DMS114 treated with DMSO at 0.1 percent for 48 hours (cell line): ENCODE results near the gene MAD1L1.

Experiments
- DNase-seq: peaks from one replicate; lab custom pipeline; 2025; ENCODE audit not compliant: unreplicated experiment; lab: John Stamatoyannopoulos, UW

MAD1L1 gene

DNA sequence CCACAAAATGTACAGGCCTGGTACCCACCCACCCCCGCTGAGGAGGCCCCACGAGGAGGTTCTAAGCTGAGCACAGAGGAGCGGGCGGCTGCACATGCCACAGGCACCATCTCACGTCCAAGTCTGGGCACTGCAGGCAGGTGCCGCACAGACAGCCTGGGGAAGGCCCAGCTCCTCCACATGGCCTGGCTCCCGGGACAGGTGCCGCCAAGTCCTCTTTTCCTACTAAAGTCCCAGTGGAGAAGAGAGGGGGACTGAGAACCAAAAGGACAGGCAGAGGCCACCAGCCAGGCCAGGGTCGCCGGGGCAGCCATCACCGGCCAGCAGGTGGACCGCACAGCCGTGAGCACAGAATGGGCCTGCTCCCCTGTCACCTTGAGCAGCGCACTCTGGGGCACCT is 91.1 kb downstream of the MAD1L1 start:
- no peak for DNase-seq

- DNase-seq: no peak
Observed at GRCh38 chr7:2141021-2141410, 91.7 kb downstream of the MAD1L1 start.

DNA sequence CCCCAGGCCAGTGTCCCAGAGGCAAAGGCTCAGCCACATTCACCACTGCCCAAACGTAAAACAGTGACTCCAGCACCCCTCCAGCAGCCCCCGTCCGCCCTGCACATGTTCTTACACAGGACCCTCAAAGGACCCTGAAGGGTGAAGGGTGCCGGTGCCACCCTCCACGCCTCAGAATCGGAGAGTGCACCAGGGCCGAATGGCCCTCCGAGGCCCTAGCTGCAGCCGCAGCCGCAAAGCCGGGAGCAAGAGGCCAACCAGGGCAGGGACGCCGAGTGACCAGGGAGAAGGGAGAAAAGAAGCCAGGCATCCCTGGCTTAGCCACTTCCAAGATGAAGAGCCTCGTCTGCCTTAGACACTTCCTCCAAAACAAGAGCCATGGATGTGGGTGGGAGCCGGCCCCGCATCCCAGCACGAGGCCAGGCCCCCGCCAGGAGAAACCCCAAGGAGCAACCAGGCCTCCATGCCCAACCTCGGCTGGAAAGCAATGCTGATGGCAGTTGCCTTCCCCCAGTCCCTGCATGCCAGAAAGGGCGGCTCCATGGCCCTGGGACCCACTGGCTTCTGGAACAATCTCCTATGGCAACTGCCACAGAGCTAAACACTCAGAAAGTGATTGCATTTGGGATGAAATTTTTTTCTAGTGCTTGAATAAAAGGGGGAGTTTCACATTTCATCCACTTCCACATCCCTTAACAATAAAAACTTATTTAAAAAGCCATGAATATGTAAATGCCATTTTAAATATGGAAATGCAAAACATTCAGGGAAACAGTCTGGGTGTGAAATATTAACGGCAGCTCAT is 92.3 kb downstream of the MAD1L1 start:
- no peak for DNase-seq

- no peak for DNase-seq
Observed at GRCh38 chr7:2139004-2139699, 93.6 kb downstream of the MAD1L1 start.

GRCh38 chr7:2138146-2138765 is 94.5 kb downstream of the MAD1L1 start:
- no peak for DNase-seq

GRCh38 chr7:2134740-2135139 is 98.0 kb downstream of the MAD1L1 start:
- DNase-seq: no peak

DNA sequence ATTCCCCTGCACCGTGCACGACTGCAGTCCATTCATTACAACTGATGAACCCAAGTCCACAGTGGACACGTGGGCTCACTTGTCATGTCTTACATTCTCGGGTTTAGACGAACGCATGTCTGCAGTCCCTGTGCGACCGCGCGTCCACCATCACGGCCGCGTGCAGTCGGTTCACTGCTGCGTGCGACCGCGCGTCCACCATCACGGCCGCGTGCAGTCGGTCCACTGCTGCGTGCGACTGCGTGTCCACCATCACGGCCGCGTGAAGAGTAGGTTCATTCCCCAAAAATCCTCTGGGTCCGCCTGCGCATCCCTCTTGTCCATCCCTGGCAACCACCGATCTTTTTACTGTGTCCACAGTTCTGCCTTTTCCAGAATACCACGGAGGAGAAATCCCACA is 100.5 kb downstream of the MAD1L1 start:
- no peak for DNase-seq

- no peak for DNase-seq
Observed at GRCh38 chr7:2131800-2132199, 100.9 kb downstream of the MAD1L1 start.

DNA sequence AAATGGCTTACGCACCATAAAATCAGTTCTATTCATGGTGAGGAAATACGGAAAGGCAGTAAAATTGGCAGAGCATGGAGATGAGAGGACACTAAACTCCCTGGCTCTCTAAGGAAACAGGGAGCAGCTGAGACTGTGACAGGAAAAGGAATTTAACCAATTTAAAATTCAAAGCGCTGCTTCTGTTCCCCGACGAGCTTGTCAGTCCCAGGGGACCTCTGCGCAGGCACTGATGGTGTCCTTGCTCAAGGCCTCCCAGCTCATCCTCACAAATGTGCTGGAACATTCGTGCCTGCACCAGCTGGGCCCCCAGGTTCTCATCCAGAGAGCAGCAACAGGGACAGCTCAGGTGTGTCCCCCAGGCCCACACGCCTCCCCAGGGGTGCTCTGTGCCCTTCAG is 101.4 kb downstream of the MAD1L1 start:
- no peak for DNase-seq

GRCh38 chr7:2130096-2130375 is 102.7 kb downstream of the MAD1L1 start:
- DNase-seq: no peak

DNA sequence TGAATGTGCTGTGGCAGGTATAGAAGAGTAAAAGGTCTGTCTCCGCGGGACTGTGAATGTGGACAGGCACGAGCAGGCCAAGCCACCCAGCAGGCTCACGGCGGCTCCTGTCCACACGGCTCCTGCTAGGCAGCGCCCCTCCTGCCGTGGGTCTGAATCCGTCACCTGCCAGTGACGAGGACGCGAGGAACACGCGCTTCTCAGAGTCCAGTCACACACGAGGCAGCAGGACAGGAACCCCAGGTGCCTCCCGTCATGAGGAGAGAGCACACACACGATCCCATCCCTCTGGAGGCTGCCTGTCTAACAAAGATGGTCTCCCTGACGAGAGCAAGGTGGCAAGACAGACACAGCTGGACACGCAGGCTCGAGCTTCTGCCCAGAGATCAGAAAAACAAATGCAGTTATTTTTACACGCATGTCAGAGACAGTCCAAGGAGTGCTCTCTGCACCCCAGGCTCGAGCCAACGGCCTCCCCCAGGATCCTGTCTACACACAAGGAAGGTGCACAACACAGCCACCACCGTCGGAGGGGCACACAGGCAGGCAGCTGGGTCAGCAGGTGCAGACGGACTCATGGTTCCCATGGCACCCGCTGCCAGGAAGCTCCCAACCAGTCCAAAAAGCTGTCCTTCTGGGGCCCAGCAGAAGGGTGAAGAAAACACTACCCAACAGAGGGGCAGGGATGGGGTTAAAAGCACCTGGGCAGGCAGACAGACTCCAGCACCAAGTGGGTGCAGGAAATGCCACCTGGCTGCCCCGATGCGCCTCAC is 103.2 kb downstream of the MAD1L1 start:
- no peak for DNase-seq

GRCh38 chr7:2128601-2129322 is 104.0 kb downstream of the MAD1L1 start:
- DNase-seq: no peak

GRCh38 chr7:2126621-2127020 is 106.1 kb downstream of the MAD1L1 start:
- no peak for DNase-seq

GRCh38 chr7:2125931-2126330 is 106.8 kb downstream of the MAD1L1 start:
- no peak for DNase-seq

DNA sequence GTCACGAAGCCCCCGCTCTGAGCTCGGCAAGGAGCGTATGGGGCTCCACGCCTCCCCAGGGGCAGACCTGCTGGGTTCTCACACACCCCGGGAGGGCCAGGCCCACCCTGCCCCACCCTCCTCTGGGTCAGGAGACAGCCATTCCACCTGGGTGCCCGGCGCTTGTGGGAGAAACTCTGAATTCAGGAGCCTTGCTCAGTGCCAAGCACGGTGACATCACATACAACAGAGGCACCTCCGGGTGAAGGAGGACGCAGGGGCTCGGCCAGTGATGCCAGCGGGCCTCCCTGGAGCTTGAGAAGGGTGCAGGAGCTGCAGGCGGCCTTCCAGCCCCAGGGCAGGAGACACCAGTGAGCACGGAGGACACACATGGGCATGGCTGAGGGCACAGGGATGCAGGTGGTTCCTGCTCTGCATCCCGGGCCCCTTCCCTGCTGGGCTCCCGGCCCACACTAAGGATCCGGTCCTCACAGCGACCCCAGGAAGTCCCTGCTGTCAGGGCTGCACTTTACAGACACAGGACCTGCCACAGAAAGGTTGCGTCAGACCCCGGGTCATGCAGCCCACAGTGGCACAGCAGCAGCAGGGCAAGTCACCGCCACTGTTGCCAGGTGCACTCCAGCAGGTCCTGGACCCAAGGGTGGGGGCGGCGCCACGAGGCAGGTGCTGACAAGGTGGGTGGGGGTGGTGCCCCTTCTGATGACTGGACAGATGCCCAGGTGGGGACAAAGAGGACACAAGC is 108.0 kb downstream of the MAD1L1 start:
- DNase-seq: no peak

DNA sequence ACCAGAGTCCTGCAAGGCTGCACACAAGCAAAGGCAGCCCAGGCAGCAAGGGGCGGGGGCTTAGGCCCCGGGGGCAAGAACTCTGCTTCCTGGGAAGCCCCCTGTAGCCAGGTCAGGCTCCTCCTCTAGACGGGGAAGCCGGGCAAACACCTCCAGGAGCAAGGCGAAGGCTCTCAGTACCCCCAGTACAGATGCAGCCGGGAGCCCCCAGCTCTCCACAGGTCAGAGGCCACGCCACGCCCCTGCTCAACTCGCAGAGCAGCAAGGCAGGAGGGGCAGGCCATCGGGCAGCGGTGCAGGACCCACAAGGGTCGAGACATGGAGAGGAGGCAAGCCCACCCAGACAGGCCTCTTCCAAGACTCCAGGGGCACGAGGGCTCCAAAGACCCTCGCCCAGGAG is 108.8 kb downstream of the MAD1L1 start:
- no peak for DNase-seq

DNA sequence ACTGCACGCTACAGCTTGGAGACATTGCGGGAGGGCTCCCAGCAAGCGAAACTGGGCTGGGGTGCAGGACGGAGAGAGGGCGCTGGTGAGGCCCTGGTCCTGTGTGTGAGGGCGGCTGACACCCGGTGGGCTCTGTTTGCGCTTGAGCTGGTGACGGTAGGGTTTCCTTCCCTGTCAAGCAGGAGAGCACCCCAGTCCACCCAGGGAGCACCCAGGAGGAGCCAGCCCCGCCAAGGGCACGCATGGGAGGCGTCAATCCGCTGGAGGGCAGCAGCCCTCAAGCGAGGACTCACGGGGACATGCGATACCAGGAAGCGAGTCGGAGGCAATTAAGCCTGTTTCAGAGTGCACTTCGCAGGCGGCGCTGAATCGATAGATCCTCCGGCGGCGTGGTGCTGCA is 109.4 kb downstream of the MAD1L1 start:
- DNase-seq: no peak

GRCh38 chr7:2122651-2123050 is 110.1 kb downstream of the MAD1L1 start:
- DNase-seq: no peak

DNA sequence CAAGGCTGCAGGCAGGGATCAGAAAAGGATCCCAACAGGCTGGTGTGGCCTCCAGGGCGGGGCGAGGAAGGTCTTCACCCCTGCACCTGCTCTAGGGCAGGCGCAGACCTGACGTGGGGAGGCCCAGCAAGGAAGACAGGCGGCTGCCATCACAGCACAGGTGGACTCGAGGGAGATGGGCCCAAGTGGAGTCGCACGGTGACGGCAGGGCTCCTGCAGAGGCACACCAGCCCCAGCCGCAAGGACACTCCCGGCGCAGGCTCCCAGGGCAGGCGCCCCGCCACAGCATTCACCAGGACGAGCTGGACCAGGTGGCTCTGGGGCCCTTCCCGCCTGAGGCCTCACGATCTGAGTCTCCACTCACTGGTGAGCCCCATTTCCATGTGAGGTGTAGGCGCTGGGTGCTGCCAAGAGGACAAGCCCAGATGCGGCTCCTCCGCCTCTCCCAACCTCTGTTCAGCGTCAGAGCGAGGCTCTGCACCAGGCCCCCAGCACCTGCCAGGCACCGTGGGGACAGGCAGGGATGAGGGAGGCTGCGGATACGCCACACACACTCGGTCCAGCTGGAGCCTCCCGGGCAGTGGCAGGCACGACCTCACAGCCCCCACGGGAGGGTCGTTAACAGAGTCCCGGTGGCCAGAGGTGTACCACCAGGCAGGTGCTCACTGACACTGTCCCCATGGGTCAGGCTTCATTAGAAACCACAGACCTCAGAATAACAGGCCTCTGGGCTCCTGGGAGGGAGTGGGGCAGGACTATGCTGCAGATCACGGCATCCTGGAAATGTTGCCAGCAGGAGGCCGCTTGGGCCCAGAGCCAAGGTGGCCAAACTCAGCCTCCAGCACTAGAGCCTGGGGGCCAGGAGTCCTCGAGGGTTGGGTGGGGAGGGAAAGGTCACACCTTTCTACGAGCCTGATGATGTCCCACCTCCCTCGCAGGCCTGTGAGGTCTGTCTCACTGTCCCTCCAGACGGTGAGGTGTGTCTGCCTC is 111.6 kb downstream of the MAD1L1 start:
- DNase-seq: no peak
